CMK (cell line): ENCODE data around the gene ZNF606.
A peak's percentile ranks its signal among the peaks of the same experiment; 100 is the strongest.
"Not testable (repeated sequence)": the region's sequence is repeated elsewhere in the genome, so short reads cannot be mapped to it uniquely, and the experiment has no call there.

ENCODE experiments used
- DNase-seq: peaks from one replicate; pipeline ENCODE4 v3.0.0-alpha.2; 2010; ENCODE audit warnings: low read depth

The ZNF606 gene

GRCh38 chr19:58009666-58010301 lies 7.2 kb upstream of the ZNF606 start:
- DNase-seq: no peak

- DNase-seq: no peak
Observed at GRCh38 chr19:58009301-58009665, 6.7 kb upstream of the ZNF606 start.

- not testable (repeated sequence) for DNase-seq
Observed at GRCh38 chr19:58008877-58009276, 6.3 kb upstream of the ZNF606 start.

- DNase-seq: peak; percentile 14
Observed at GRCh38 chr19:58007285-58007684, 4.7 kb upstream of the ZNF606 start.

- DNase-seq: no peak
Observed at GRCh38 chr19:58003174-58003828, 681 bp upstream of the ZNF606 start.

DNA sequence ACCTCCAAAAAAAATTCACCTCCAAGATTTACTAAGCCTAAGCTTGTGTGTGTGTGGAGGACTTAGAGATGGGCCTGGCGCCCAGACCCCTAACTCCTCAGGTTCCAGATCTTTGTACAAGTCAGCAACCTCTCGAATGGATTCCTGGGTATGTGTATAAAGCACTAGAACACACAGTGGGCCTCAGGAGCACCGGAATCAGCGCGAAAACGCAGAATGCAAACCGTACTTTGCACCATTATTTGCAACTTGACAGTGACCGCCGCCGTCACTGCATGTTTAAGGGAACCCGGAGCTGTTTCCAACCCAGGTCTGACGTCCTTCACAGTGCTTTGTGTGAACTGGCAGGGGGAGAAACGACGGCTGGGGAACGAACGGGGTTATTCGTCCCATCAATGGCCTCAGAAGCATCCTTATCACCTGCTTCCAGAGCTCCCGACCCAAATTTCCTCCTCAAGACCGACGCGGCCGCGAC lies 688 bp downstream of the ZNF606 start:
- no peak for DNase-seq

- no peak for DNase-seq
Observed at GRCh38 chr19:58000677-58001076, 1.9 kb downstream of the ZNF606 start.

DNA sequence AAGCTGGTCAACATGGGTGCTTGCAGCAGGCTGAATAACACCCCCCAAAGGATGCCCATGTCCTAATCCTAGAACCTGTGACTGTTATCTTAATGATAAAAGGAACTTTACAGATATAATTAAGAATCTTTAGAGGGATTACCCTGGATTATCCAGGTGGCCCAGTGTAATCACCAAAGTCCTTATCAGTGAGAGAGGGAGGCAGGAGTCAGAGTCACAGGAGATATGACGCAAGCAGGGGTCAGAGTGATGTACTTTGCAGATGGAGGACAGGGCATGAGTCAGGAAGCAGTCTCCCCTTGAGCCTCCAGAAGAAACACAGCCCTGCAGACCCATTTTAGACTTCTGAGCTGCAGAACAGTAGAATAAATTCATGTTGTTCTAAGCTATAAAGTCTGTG lies 9.8 kb downstream of the ZNF606 start:
- no peak for DNase-seq

GRCh38 chr19:57978586-57979289 lies 23.9 kb downstream of the ZNF606 start:
- DNase-seq: no peak

DNA sequence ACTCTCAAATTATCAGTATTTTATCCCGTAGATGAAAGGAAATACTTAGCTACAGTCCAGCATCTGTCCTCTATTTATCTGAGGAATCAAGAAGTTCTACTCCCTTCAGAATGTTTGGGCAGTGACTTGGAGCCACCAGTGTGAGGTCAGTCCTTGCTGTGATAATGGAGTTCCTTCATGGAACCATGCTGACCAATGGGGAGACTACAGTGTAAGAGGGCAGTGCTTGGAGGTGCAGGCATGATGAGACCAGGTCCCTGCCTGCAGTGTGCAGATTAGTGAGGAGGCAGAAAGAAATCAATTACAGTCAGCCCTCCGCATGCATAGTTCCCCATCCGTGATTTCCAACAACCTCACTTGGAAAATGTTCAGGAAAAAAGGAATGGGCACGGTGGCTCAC lies 28.2 kb downstream of the ZNF606 start, which contains the start of gene C19orf18:
C19orf18 (minus strand) TSS at position 101 of the 400 bp plus-strand sequence. CDS start 102 bp downstream, outside the sequence.
- DNase-seq: no peak

DNA sequence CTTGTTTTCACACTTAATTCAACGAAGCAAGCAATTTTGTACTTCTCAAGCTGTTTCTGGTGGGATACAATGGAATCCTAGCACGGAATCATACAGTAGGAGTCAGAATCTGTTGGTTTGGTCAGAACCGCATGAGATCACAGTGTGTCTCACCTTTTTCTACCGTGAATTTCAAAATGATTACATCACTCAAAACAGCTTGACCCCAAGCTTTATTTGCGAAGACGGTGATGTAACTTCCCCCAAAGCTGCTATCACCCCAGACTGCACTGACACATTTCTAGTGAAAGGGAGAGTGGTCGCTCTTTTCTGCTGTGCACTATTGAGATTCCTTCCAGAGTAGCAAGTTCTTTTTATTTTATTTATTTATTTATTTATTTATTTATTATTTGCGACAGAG lies 37.9 kb downstream of the ZNF606 start:
- no peak for DNase-seq

DNA sequence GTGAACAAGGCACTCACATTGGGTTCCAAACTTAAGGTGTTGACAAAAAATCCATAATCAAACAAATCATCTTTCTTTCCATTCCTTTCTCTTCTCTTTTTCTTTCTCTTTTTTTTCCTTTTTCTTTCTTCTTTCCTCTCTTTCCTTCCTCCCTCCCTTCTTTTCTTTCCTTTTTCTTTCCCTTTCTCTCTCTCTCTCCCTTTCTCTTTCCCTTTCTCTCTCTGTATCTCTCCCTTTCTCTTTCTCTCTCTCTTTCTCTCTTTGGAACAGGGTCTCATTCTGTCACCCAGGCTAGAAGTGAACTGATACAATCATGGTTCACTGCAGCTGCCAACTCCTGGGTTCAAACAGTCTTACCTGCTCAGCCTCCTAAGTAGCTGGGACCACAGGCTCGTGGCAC lies 40.8 kb downstream of the ZNF606 start:
- DNase-seq: no peak

DNA sequence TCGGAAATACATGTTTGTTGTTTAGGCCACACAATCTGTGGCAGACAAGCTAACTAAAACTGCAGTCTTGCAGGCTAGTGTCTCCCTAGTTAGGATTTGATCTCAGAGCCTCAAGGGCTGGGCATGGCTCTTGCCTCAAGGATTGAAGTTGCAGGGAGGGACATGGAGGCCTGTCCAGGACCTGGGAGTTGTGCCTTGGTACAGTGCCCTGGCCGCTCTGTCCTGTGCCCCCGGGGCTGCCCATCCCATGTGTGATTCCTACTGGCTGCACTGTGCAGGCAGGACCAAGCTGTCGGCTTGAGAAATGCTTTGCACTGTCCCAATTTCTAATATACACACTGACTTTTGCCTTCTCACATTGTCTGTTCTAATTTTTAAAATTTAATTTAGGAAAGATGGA lies 47.6 kb downstream of the ZNF606 start:
- no peak for DNase-seq

DNA sequence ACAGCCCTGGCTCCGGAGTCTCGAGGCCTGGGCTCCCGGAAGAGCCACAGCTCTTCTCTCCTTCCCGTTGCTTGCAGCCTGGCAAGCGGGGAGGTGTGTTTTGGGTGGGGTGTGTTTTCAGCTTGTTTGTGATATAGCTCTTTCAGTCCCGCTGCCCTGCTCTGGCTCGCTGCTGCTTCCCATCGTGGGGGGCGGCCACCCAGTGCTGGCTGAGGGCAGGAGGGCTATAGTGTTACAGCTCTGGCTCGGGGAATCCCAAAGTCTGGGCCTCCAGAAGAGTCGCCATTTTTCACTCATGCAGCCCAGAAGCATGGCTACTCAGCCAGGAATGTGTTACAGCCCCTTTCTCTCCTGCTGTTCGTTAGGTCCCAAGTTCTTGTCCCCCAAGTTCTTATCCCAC lies 52.9 kb downstream of the ZNF606 start:
- no peak for DNase-seq

DNA sequence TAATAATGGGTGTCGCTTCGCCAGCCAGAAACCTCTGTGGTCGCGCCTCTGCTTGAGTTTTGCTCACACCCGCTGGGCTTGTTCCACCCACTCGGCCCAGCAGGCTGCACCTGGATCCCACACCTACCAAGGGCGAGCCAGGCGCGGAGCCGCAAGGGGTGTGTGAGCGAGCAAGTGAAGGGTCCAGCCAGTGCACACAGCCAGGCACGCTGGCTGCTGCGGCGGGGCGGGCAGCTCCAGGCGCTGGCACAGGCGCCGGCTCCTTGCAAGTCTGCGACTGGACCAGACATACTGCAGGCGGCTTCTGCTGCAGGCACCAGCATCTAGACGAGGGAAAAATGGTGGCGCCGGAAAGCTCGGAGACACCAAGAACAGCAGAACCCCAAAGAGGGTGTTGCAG lies 53.3 kb downstream of the ZNF606 start:
- no peak for DNase-seq

- DNase-seq: peak; percentile 95
Observed at GRCh38 chr19:57947419-57948134, 55.0 kb downstream of the ZNF606 start, which contains the start of gene ZNF256. Gene ZNF256, minus strand, starts transcription at chr19:57947706. Its CDS starts 232 bp downstream, at chr19:57947474.

- DNase-seq: no peak
Observed at GRCh38 chr19:57947088-57947418, 55.6 kb downstream of the ZNF606 start.

GRCh38 chr19:57946316-57946715 lies 56.3 kb downstream of the ZNF606 start:
- no peak for DNase-seq

DNA sequence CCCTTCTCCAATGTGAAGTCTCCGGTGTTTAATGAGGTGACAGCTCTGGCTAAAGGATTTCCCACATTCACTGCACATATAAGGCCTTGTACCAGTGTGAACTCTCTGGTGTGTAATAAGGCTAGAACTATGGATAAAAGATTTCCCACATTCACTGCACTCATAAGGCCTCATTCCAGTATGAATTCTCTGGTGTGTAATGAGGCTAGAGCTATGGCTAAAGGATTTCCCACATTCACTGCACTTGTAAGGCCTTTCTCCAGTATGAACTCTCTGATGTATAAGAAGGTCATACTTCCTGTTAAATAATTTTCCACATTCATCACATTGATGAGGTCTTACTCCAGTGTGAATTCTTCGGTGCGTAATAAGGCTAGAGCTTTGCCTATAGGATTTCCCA lies 61.0 kb downstream of the ZNF606 start:
- no peak for DNase-seq

DNA sequence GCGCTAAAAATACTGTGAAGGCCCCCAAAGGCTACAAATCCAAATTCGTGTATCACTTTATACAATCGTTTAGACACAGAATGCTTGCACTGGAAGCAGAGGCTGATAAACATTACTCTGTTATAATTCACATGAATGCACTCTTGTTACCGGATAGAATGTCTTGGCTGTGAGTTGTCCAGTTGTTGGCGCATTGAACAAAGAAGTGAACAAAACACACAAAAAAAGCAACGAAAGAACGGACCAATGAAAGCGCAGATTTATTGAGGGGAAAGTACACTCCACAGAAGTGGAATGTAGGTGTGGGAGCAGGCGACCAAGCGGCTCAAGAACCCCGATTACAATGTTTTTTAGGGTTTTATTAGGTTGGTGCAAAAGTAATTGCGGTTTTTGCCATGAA lies 66.9 kb downstream of the ZNF606 start:
- no peak for DNase-seq

GRCh38 chr19:57934820-57935665 lies 67.6 kb downstream of the ZNF606 start, which contains the start of gene ZNF418:
Gene ZNF418, minus strand, starts transcription at chr19:57935402. Its CDS starts 1,580 bp downstream, at chr19:57933822.
- DNase-seq: no peak
